Measurements from ENCODE around the gene DALRD3. TPM values are rescaled to one million over a fixed set of nuclear protein-coding genes. Genes with fewer than 3 reads are reported as not detected.

Gene DALRD3
- total and polyA plus RNA-seq, 4 donors, result 7.9 to 10.6 (median 9.3) TPM

GRCh38 chr3:48966876-48967361 is 51.5 kb downstream of the DALRD3 start:
- no peak overlapping the region for H3K27ac ChIP-seq (ENCODE audit: low read depth in 1 of 2, low read length in 2 of 2)
- TF ChIP-seq RXRA (IDR thresholded peaks at IDR 0.05) (no peak), NR2F2 (IDR thresholded peaks at IDR 0.05) (no peak), HNF4G (IDR thresholded peaks at IDR 0.05) (no peak), HNF4A (conservative IDR thresholded peaks at IDR 0.05) (no peak), GABPA (IDR thresholded peaks at IDR 0.05 in 1 of 2, conservative IDR thresholded peaks at IDR 0.05 in 1 of 2) (no peak), FOXA1 (IDR thresholded peaks at IDR 0.05) (no peak), ZBTB33 (IDR thresholded peaks at IDR 0.05) (no peak), EGR1 (IDR thresholded peaks at IDR 0.05; ENCODE audit: low read depth in 2 of 2) (no peak), REST (IDR thresholded peaks at IDR 0.05) (no peak), ATF3 (IDR thresholded peaks at IDR 0.05) (no peak), JUND (IDR thresholded peaks at IDR 0.05) (no peak), YY1 (IDR thresholded peaks at IDR 0.05) (no peak), TAF1 (conservative IDR thresholded peaks at IDR 0.05) (no peak), SP1 (IDR thresholded peaks at IDR 0.05) (no peak)
- TF ChIP-seq, protein P1, sequence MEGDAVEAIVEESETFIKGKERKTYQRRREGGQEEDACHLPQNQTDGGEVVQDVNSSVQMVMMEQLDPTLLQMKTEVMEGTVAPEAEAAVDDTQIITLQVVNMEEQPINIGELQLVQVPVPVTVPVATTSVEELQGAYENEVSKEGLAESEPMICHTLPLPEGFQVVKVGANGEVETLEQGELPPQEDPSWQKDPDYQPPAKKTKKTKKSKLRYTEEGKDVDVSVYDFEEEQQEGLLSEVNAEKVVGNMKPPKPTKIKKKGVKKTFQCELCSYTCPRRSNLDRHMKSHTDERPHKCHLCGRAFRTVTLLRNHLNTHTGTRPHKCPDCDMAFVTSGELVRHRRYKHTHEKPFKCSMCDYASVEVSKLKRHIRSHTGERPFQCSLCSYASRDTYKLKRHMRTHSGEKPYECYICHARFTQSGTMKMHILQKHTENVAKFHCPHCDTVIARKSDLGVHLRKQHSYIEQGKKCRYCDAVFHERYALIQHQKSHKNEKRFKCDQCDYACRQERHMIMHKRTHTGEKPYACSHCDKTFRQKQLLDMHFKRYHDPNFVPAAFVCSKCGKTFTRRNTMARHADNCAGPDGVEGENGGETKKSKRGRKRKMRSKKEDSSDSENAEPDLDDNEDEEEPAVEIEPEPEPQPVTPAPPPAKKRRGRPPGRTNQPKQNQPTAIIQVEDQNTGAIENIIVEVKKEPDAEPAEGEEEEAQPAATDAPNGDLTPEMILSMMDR (IDR thresholded peaks at IDR 0.05; ENCODE audit: low read depth, low read length, missing input control), result no peak
- H3K4me1 ChIP-seq (ENCODE audit: control insufficient read depth in 4 of 4, insufficient read depth in 4 of 4, low read length in 3 of 4), result no peaks in the 10 kb centered on the region
- peaks cover 23 to 62% (median 49%) of the 10 kb centered on the region in 4 donors for H3K36me3 ChIP-seq (ENCODE audit: control insufficient read depth in 4 of 4, insufficient read depth in 3 of 4, low read depth in 1 of 4, low read length in 3 of 4)
- H3K9ac ChIP-seq (ENCODE audit: low read depth in 1 of 2, low read length in 2 of 2), result no peak overlapping the region
- no peaks in the 10 kb centered on the region for H3K27me3 ChIP-seq (ENCODE audit: control insufficient read depth in 4 of 4, insufficient read depth in 4 of 4, low read length in 3 of 4)
- no peak for DNase-seq (ENCODE audit: low spot score)
- no peak overlapping the region for H3K4me3 ChIP-seq (ENCODE audit: low read depth in 1 of 3, low read length in 3 of 3)
- no peaks in the 10 kb centered on the region for H3K9me3 ChIP-seq (ENCODE audit: control insufficient read depth in 4 of 4, low read length in 3 of 4)
- WGBS, result 87% methylated on average over 7 of the region's 7 CpGs

DNA sequence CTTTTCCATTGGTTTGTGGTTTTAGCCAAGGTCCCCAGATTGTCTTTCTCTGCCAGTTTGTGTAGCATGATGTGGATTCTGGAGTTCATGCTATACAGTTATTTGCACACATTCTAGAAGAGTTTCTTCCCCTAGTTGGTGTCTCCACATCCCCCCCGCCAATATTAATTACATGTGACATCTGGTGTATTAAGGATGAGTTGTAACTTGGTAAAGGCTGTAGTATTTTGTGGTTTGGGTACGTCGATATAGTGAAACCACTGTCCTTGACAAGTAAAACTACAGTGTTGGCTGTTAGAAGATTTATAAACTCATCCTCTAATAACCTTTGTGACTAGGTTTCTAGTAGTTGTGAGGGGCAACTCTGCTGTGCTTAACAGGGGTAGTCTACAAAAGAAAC is 52.0 kb downstream of the DALRD3 start:
- no peak overlapping the region for H3K4me3 ChIP-seq (ENCODE audit: low read depth in 1 of 3, low read length in 3 of 3)
- 88% methylated on average over 3 of the region's 3 CpGs for WGBS
- no peaks in the 10 kb centered on the region for H3K4me1 ChIP-seq (ENCODE audit: control insufficient read depth in 4 of 4, insufficient read depth in 4 of 4, low read length in 3 of 4)
- no peak overlapping the region for H3K9ac ChIP-seq (ENCODE audit: low read depth in 1 of 2, low read length in 2 of 2)
- TF ChIP-seq NR2F2 (IDR thresholded peaks at IDR 0.05) (no peak), YY1 (IDR thresholded peaks at IDR 0.05) (no peak), GABPA (IDR thresholded peaks at IDR 0.05 in 1 of 2, conservative IDR thresholded peaks at IDR 0.05 in 1 of 2) (no peak), REST (IDR thresholded peaks at IDR 0.05) (no peak), TAF1 (conservative IDR thresholded peaks at IDR 0.05) (no peak), SP1 (IDR thresholded peaks at IDR 0.05) (no peak), ZBTB33 (IDR thresholded peaks at IDR 0.05) (no peak), HNF4G (IDR thresholded peaks at IDR 0.05) (no peak), FOXA2 (IDR thresholded peaks at IDR 0.05) (no peak), RXRA (IDR thresholded peaks at IDR 0.05) (no peak), FOXA1 (IDR thresholded peaks at IDR 0.05) (no peak), MAX (IDR thresholded peaks at IDR 0.05) (no peak)
- H3K27me3 ChIP-seq (ENCODE audit: control insufficient read depth in 4 of 4, insufficient read depth in 4 of 4, low read length in 3 of 4), result no peaks in the 10 kb centered on the region
- no peaks in the 10 kb centered on the region for H3K9me3 ChIP-seq (ENCODE audit: control insufficient read depth in 4 of 4, low read length in 3 of 4)
- H3K27ac ChIP-seq (ENCODE audit: low read depth in 1 of 2, low read length in 2 of 2), result no peak overlapping the region
- H3K36me3 ChIP-seq (ENCODE audit: control insufficient read depth in 4 of 4, insufficient read depth in 3 of 4, low read depth in 1 of 4, low read length in 3 of 4), result peaks cover 22 to 57% (median 45%) of the 10 kb centered on the region in 4 donors
- DNase-seq (ENCODE audit: low spot score), result no peak

All from liver (tissue), 9 donors.